GM21423 (cell line): ENCODE measurements around the gene SPACA6.

Experiments used
- ATAC-seq: cut with Tn5 transposase; IDR thresholded peaks from one replicate; pipeline ENCODE4 v1.9.1; 2021; ENCODE audit warnings: mild to moderate bottlenecking, moderate library complexity; ENCODE audit not compliant: unreplicated experiment

The SPACA6 gene

DNA sequence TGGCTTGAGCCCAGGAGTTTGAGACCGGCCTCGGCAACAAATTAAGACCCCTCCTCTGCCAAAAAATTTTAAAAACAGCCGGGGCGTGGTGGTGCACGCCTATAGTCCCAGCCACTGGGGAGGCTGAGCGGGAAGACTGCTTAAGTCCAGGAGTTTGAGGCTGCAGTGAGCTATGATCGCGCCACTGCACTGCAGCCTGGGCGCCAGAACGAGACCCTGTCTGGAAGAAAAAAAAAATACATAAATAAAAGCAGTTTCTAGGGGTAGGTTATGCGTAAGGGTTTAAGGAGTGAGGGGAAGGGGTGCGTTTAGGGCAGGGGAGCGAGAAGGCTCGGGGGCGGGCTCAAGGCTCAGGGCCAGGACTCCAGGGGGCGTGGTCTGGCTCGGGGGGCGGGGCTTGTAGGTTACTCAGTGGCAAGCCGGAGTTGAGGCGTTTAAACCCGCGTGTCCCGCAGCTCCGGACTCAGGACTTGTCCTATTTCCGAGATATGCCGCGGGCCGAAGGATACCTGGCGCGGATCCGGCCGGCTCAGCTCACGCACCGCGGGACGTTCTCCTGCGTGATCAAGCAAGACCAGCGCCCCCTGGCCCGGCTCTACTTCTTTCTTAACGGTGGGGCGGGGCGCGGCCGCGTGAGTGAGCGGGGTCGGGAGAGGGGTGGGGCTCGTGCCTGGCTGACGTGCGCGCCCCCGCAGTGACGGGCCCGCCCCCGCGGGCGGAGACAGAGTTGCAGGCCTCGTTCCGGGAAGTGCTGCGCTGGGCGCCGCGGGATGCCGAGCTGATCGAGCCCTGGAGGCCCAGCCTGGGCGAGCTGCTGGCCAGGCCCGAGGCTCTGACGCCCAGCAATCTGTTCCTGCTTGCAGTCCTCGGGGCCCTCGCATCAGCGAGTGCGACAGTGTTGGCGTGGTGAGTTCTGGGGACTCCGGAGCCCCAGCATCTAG is 10.7 kb downstream of the SPACA6 start:
- ATAC-seq, result peak; percentile 91

DNA sequence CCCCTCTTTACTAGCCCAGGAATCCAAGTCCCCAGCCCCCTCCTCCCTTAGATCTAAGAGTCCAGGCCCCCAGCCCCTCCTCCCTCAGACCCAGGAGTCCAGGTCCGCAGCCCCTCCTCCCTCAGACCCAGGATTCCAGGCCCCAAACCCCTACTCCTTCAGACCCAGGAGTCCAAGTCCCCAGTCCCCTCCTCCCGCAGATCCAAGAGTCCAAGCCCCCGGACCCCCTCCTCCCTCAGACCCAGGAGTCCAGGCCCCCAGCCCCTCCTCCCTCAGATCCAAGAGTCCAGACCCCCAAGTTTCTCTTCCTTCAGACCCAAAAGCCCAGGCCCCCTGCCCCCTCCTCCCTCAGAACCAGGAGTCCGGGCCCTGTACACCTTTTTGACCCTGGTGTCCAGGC is 11.5 kb downstream of the SPACA6 start:
- no peak for ATAC-seq

DNA sequence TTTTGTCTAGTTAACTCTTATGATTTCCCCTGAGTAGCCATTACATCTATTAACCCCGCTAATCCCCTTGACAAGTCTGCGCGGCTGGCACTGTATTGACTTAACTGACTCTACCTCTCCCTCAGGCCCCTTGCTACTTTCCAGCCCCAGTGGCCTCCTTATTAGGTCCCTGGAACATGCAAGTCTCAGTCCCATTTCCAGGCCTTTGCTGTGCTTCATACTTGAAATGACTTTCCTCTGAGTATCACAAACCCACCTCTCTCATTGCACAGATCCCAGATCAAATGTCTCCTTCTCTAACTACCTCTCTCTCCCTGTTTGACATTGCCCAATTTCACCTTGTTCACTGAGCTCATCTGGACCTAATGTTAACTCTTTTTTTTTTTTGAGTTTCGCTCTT is 13.2 kb downstream of the SPACA6 start:
- ATAC-seq, result no peak

DNA sequence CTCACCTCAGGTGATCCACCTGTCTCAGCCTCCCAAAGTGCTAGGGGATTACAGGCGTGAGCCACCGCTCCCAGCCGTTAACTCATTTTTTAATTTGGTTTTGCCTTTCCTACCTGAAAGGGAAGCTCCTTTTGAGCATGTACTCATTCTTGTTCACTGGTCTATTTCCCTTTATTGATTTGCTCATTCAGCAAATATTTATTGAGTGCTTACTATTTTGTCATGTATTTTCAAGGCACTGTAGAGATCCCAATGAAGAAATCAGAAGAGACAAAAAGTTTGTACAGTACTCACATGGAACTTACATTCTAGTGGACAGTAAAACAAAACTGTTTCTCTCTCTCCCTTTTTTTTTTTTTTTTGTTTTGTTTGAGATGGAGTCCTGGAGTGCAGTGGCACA is 13.8 kb downstream of the SPACA6 start:
- ATAC-seq, result no peak

DNA sequence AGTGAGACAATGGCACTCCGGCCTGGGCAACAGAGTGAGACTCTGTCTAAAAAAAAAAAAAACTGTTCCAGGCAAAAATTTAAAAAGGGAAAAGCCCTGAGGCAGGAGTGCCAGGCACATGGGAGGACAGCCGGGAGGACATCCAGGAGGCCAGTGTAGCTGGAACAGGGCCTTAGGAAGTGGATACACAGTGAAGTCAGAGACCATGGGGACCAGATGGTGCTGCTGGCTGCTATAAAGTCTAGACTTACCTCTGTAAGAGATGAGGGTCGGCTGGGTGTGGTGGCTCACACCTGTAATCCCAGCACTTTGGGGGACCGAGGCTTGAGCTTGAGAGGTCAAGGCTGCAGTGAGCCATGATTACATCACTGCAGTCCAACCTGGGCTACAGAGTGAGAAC is 15.7 kb downstream of the SPACA6 start:
- no peak for ATAC-seq

DNA sequence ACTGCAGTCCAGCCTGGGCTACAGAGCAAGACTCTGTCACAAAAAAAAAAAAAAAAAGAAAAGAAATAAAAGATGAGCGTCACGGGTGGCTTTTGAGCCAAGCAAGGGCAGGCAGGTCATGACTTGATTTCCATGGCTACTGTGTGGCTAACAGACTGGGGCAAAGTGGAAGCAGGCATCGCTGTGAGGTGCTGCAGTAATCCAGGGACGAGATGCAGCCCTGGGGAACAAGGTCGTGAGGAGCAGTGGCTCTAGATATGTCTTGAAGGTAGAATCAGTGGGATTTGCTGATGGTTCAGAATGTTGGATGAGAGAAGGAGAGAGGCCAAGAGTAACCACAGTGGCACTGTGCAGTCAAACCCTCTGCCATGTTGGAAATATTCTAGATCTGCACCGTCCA is 16.4 kb downstream of the SPACA6 start:
- ATAC-seq, result no peak

DNA sequence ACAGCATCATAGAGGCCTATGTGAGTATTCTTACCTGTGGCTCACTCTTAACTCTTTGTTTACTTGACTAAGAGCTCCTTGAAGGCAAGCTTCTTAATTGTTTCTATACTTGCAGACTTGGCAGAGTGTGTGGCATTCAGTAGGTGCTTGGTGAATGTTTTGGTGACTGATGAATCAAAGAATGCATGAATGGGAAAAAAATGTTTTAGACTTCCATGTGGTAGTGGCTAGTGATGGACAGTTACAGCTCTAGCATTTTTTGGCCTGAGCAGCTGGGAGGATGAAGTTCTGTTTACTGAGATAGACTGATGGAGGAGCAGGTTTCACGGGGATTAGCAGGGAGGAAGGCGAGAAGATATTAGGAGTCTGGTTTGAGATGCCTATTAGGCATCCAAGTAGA is 17.0 kb downstream of the SPACA6 start:
- ATAC-seq, result no peak

DNA sequence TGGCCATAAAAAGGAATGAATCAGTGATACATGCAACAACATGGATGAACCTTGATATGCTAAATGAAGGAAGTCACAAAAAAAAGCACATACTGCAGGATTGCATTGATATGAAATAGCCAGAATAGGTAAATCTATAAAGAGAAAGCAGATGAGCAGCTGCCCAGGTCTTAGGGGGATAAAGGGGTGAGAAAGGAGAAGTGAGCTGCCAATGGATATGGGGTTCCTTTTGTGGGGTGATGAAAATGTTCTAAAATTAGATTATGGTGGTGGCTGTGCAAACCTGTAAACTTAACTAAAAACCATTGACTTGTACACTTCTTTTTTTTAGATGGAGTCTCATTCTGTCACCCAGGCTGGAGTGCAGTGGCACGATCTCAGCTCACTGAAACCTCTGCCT is 18.6 kb downstream of the SPACA6 start:
- ATAC-seq, result no peak

DNA sequence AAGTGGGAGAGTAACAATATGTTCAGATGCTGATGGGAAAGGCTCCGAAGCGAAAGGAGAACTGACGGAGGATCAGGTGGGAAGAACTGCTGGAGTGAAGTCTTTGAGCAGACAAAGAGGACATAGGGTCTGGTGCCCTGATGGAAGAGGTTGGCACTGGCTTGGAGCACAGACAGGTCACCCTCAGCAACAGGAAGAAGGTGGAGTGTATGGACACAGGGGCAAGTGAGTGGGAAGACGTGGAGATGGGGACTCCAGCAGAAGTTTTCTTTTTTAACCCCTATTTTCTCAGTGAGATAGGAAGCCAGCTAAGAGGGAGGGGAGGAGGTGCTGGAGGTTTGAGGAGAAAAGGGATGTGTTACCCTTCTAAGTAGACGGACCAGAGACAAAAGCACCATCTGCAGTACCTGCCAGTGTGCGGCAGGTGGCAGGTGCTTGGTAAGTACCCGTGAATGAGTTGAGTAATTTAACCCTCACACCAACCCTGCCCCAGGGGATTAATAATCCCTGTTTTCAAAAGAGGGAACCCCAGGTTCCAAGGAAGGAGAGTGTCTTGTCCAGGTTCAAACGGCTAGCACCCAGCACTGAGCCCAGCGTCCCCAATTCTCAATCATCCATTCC is 19.4 kb downstream of the SPACA6 start:
- ATAC-seq, result no peak

DNA sequence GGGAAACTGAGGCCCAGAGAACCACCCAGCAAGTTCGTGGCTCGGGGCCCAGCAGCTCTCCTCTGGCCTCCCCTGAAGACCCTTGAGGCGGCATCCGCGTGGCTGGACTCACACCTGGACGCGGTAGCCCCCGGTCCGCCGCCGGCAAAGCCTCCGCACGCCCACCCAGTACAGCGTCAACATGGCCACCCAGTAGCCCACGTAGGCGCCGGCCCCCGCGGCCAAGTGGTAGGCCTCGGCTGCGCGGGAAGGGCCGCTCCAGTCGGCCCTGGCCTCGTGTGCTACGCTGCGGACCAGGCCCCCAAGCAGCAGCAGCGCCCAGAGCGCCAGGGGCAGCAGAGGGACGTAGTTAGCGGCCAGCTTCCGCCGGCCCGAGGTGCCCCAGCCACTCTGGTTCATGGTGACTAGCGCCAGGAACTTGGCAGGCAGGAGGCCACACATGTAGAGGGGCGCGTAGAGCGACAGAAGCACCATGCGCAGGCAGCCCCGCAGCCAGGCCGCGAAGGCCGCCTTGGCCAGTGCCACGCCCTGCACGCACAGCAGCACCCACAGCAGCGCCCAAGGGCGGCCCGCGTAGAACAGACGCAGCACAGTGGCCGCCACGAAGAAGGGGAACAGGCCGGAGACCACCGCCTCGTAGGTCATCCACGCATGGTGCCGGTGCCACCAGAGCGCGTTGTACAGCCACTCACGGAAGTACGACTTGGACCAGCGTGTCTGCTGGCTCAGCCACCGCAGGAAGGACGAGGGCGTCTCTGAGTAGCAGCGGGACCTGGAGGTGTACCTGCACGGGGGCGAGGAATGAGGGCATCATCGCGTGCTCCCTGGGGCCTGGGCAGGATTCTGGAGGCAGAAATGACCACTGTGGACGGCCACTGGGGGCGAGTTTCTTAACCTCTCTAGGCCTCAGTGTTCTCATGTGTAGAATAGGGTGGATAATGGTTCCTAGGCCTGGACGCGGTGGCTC is 20.5 kb downstream of the SPACA6 start:
- ATAC-seq, result no peak

DNA sequence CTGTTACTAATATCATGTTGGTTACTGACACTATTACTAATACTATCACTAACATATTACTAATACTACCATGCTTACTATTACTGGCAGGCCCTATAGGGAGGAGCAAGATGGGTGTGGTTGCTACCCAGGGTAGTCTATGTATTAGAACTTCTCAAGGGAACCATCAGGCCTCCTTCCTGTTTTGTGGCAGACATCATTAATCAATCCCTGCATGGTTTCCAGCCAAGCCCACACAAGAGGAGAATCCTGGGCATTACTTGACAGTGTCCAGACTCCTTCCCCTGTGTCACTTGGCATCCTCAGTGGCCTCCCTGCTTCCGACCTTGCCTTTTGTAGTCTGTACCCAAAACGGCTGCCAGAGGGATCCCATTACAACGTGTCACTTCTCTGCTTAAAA is 21.7 kb downstream of the SPACA6 start:
- no peak for ATAC-seq

DNA sequence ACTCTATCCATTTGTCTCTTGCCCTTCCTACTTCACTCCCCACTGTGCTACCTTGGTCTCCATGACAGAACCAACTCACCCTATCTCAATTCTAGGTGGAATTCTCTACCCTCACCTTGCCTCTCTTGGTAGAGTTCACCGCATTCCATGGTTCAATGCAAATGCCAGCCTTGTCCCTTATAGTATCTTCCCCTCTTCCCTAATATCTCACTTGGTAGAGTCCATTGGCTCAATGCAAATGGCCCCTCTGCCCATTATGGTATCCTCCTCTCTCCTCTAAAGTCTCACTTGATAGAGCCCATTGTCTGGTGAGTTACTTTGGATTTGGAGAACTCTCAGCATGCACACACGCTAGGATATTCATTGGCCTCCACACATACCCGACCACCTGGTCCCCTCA is 22.7 kb downstream of the SPACA6 start:
- ATAC-seq, result no peak

DNA sequence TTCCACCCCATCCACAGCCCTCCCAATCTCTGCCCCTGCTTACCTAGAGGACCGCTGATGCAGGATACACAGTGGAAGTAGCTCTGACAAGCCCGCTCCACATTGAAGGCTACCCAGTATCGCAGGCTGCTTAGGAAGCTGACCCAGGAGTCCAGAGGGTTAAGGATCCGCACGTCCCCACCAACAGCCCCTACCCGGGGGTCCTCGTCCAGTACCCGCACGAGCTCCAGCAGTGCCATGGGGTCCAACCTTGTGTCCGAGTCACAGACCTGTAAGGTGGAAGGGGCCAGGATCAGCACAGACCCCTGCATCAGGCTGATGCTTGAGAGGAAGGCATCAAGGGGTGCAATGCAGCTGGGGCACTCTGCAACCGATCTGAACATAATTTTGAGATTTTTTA is 23.8 kb downstream of the SPACA6 start:
- no peak for ATAC-seq

DNA sequence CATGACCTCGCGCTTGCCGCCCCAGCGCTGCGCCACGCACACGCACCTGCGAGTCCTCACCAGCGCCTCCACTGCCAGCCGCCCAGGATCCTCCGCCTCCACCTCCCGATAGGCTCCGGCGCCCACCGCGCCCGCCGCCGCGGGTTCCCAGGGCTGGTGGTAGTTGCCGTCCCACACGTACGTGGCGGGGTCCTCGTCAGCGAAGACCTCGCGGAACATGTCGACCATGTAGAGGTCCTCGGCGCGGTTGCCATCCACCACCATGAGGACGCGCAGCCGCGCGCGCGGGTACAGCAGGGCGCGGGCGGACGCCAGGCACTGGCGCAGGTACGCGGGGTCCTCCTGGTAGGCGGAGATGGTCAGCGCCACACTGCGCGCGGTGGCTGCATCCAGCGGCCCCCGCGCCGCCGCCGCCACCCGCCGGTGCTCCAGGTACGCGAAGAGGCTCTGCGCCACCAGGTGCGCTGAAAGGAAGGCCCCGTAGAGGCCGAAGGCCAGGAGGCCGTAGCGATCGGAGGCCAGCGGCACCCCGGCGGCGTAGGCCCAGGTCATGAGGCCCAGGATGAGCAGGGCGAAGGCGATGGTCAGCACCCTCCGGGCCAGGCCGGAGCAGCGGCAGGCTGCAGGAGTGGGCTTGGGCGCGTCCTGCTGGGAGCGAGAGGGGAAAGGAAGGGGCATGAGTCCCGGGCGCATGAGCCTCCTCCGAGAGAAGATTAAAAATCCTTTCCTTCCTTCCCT is 26.3 kb downstream of the SPACA6 start:
- ATAC-seq, result no peak

DNA sequence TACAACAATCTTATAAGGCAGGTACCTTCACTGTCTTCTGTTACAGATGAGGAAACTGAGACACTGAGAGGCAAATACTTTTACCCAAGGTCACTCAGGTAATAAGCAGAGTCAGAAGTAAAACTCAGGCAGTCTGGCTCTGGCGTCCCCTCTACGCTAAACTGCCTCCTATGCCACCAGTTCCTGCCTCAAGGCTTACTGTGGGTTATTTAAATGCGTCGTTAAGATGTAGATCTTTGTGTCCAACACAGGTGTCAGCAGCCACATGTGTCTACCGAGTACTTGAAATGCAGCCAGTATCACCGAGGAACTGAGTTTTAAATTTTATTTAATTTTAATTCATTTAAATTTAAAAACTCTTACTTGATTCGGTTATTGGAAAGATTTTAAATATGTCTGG is 28.8 kb downstream of the SPACA6 start:
- ATAC-seq, result no peak

DNA sequence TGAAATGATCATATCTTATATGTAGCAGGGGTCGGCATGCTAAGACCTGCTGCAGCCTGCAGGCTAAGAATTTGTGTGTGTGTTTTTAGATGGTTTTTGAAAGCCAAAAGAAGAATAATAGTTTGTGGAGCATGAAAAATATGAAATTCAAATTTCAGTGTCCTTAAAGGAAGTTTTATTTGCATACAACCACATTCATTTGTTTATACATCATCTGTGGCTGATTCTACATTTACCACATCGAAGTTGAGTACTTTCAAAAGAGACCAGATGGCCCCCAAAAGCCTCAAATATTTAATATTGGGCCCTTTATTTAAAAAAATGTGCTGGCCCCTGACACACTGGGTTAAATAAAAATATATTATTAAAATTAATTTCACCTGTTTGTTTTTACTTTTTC is 29.4 kb downstream of the SPACA6 start:
- no peak for ATAC-seq

DNA sequence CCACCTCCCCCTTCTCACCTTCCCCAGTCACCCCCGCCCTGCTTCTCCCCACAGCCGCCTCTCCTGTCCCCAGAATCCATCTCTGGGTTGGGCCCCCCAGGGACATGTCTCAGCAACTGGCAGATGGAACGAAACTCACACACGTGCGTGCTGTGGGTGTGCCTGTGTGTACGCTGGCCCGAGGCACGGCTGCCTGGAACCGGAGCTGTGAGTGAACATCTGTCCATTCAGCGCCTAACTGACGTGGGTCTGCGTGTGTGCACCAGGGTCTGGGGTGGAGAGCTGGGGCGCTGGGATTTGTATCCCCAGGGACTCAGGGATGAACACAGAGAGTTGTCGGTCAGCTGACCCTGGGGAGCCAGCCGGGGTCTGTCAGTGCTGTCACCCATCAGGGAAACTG is 31.4 kb downstream of the SPACA6 start:
- ATAC-seq, result no peak

DNA sequence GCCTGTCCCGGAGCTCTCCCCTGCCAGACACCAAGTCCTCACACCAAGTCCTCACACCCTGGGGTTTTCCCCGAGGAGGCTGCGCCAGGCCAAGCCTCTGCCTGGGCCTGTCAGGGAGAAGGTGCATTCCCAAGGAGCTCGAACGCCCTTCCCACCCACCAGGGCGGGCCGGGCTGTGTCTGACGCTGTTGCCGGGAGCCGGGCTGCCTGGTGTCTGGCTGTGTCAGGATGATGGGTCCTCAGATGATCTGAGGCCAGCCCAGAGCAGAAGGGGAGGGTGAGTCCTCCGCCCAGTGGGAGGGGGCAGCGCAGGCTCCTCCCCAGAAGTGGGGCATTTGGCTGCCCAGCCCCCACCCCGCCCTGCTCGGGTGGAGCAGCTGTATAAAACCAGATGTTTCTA is 32.9 kb downstream of the SPACA6 start:
- ATAC-seq, result no peak

DNA sequence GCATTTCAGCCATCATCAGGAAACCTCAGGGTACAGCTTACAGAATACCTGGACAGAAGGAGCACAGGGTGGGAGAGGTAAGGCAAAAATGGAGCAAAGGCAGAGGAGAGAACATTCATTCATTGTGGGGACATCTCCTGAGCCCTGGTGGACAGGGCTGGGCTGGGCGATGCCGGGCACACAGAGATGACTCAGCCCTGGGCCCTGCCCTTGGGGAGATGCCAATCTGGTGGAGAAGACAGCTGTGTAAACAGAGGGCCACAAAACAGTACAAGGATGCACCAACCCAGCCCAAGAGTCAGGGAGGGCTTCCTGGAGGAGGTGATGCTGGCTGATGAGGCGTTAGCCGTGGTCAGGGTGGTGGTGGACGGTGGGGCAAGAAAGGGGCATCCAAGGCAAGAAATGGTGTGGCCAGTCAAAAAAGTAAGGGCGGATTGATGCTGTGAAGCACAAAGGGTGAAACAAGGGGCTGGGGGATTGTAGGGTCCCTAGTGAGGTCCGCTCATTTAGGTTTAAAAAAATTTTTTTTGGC is 34.3 kb downstream of the SPACA6 start:
- ATAC-seq, result no peak

DNA sequence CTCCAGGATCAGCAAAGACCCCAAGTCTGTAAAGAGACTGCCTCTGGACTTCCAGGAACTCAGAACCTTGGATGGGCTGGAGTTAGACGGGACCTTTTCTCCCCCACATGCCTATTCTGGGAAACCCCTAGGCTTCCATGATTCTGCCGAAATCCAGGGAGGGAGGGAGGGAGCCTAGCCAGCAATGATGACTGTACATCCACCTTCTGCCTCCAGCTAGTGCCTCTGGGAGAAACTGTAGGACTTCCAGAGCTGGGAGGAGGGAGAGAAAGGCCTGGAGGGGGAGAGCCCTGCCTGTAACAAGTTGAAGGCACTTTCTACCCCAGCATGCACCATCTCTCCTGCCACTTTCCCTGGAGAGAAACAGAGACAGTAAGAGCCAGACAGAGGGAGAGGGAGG is 36.7 kb downstream of the SPACA6 start:
- no peak for ATAC-seq
